IMR-90 (cell line): ENCODE results near the gene COL4A2. TPM values are rescaled to one million over a fixed set of nuclear protein-coding genes. Genes with fewer than 3 reads are reported as not detected.

Experiments
- ATAC-seq: fragments of 200-7000 bp; cut with Tn5 transposase; 2 replicates; pipeline ENCODE4 v1.9.1; 2020; ENCODE audit warnings: low read depth, mild to moderate bottlenecking, moderate library complexity
- BruUV-seq: library from RNA; stranded (reverse); fragments of 400-500 nt; replicated peaks from 2 replicates; lab custom pipeline; 2021; lab: Mats Ljungman, UMichigan
- CTCF ChIA-PET: fragments of 300-600 bp; formaldehyde crosslinking; extraction: SDS; loops from one replicate; lab custom pipeline; 2021; ENCODE audit warnings: antibody characterized with exemption; lab: Yijun Ruan, JAX
- POLR2A ChIA-PET: fragments of 300-600 bp; sonication (Branson Sonifier 250); formaldehyde crosslinking; loops from one replicate; lab custom pipeline; 2022; ENCODE audit warnings: antibody characterized with exemption; ENCODE audit not compliant: unreplicated experiment; lab: Charles Lee
- DNase-seq: peaks from one replicate; pipeline ENCODE4 v3.0.0; 2013
- H2AFZ ChIP-seq: replicated peaks from 2 replicates; pipeline ENCODE3; 2013; ENCODE audit warnings: low read length, mild to moderate bottlenecking; ENCODE audit not compliant: poor library complexity
- H2AK5ac ChIP-seq: 2 replicates; pipeline ENCODE4 v1.6.1; 2013; ENCODE audit warnings: low read depth, low read length, inconsistent platforms
- H2AK9ac ChIP-seq: replicated peaks from 2 replicates; pipeline ENCODE3; 2013; ENCODE audit warnings: mild to moderate bottlenecking, low read depth, low read length, moderate library complexity; ENCODE audit not compliant: poor library complexity
- H2BK120ac ChIP-seq: 2 replicates; pipeline ENCODE4 v1.6.1; 2013; ENCODE audit warnings: low read depth, low read length, inconsistent platforms
- H2BK15ac ChIP-seq: 3 replicates; pipeline ENCODE4 v1.6.1; 2013; ENCODE audit warnings: low read depth, low read length, inconsistent platforms
- H2BK20ac ChIP-seq: 2 replicates; pipeline ENCODE4 v1.6.1; 2013; ENCODE audit warnings: low read depth, mild to moderate bottlenecking, inconsistent platforms, low read length, moderate library complexity
- H2BK5ac ChIP-seq: 2 replicates; pipeline ENCODE4 v1.6.1; 2013; ENCODE audit warnings: mild to moderate bottlenecking, low read depth, low read length, inconsistent platforms; ENCODE audit not compliant: poor library complexity, severe bottlenecking
- H3K14ac ChIP-seq: replicated peaks from 2 replicates; pipeline ENCODE4 v1.6.1; 2013; ENCODE audit warnings: low read depth, low read length, inconsistent platforms
- H3K18ac ChIP-seq: 2 replicates; pipeline ENCODE4 v1.6.1; 2013; ENCODE audit warnings: low read depth, low read length, control low read depth
- H3K23ac ChIP-seq: 2 replicates; pipeline ENCODE4 v1.6.1; 2013; ENCODE audit warnings: low read depth, low read length, inconsistent platforms
- H3K27ac ChIP-seq: 2 replicates; pipeline ENCODE4 v1.5.1; 2013; ENCODE audit warnings: mild to moderate bottlenecking, control low read depth, low read length; ENCODE audit not compliant: insufficient read depth
- H3K27me3 ChIP-seq: 2 replicates; pipeline ENCODE4 v1.6.1; 2013; ENCODE audit warnings: low read length; ENCODE audit not compliant: control insufficient read depth, insufficient read depth
- H3K36me3 ChIP-seq: 2 replicates; pipeline ENCODE4 v1.6.1; 2013; ENCODE audit warnings: low read length, mixed read lengths; ENCODE audit not compliant: control insufficient read depth, insufficient read depth
- H3K4ac ChIP-seq: 2 replicates; pipeline ENCODE4 v1.6.1; 2013; ENCODE audit warnings: low read depth, low read length, inconsistent platforms
- H3K4me1 ChIP-seq: 2 replicates; pipeline ENCODE4 v1.6.1; 2013; ENCODE audit warnings: low read length, mixed read lengths; ENCODE audit not compliant: control insufficient read depth, insufficient read depth
- H3K4me2 ChIP-seq: 2 replicates; pipeline ENCODE4 v1.6.1; 2013; ENCODE audit warnings: low read depth, mild to moderate bottlenecking, control low read depth, low read length, moderate library complexity
- H3K4me3 ChIP-seq: 2 replicates; pipeline ENCODE4 v1.5.1; 2013; ENCODE audit warnings: low read depth, mild to moderate bottlenecking, control low read depth, low read length, moderate library complexity; ENCODE audit not compliant: insufficient read depth
- H3K56ac ChIP-seq: 2 replicates; pipeline ENCODE4 v1.6.1; 2013; ENCODE audit warnings: low read length, inconsistent platforms; ENCODE audit not compliant: insufficient read depth; ENCODE audit errors: extremely low read depth
- H3K79me1 ChIP-seq, 2 experiments: 2 replicates each; pipeline ENCODE4 v1.6.1; 2013; ENCODE audit warnings: low read length in 2 of 2, inconsistent platforms in 1 of 2, low read depth in 1 of 2
- H3K9ac ChIP-seq: 2 replicates; pipeline ENCODE4 v1.6.1; 2013; ENCODE audit warnings: low read depth, low read length, control low read depth
- H3K9me1 ChIP-seq: 2 replicates; pipeline ENCODE4 v1.6.1; 2013; ENCODE audit warnings: low read length, inconsistent platforms; ENCODE audit not compliant: insufficient read depth
- H3K9me3 ChIP-seq: 2 replicates; pipeline ENCODE4 v1.6.1; 2013; ENCODE audit warnings: low read length; ENCODE audit not compliant: control insufficient read depth, insufficient read depth
- H4K20me1 ChIP-seq: 2 replicates; pipeline ENCODE4 v1.6.1; 2013; ENCODE audit warnings: low read length, inconsistent platforms; ENCODE audit not compliant: insufficient read depth
- H4K5ac ChIP-seq: 2 replicates; pipeline ENCODE4 v1.6.1; 2013; ENCODE audit warnings: mild to moderate bottlenecking, low read depth, low read length, control low read depth
- H4K8ac ChIP-seq, 2 experiments: 2 replicates each; pipeline ENCODE4 v1.6.1; 2013; ENCODE audit warnings: low read depth in 2 of 2, low read length in 2 of 2, control low read depth in 1 of 2, inconsistent platforms in 1 of 2
- H4K91ac ChIP-seq: 2 replicates; pipeline ENCODE4 v1.6.1; 2013; ENCODE audit warnings: low read depth, low read length, inconsistent platforms; ENCODE audit not compliant: insufficient read depth
- BHLHE40 ChIP-seq: fragments of 150-350 bp; IDR thresholded peaks from 2 replicates; pipeline ENCODE4 v1.6.1; 2016; ENCODE audit warnings: mild to moderate bottlenecking, low read depth, low read length
- CEBPB ChIP-seq: IDR thresholded peaks from 2 replicates; pipeline ENCODE4 v1.6.1; 2012; ENCODE audit warnings: low read depth, low read length, improper control_type of control experiment
- FOS ChIP-seq: fragments of 150-350 bp; IDR thresholded peaks from 2 replicates; pipeline ENCODE4 v1.6.1; 2016; ENCODE audit warnings: low read depth, low read length
- NFE2L2 ChIP-seq: fragments of 150-350 bp; IDR thresholded peaks from 2 replicates; pipeline ENCODE4 v1.6.1; 2016; ENCODE audit warnings: low read depth, mild to moderate bottlenecking, low read length
- POLR2A ChIP-seq: IDR thresholded peaks from 2 replicates; pipeline ENCODE4 v1.6.1; 2012; ENCODE audit warnings: mild to moderate bottlenecking, low read depth, low read length
- RAD21 ChIP-seq: IDR thresholded peaks from 2 replicates; pipeline ENCODE4 v1.6.1; 2012; ENCODE audit warnings: low read length, improper control_type of control experiment
- RFX5 ChIP-seq: IDR thresholded peaks from 2 replicates; pipeline ENCODE4 v1.8.0; 2012; ENCODE audit warnings: low read depth, mild to moderate bottlenecking, low read length, moderate library complexity
- SMC3 ChIP-seq: fragments of 150-350 bp; IDR thresholded peaks from 2 replicates; pipeline ENCODE4 v1.6.1; 2016; ENCODE audit warnings: low read depth, mild to moderate bottlenecking, antibody characterized with exemption, low read length, moderate library complexity
- WGBS, 2 experiments: methylation state at CpG; one replicate each; pipeline versions ENCODE4 v1.1.5 to v1.1.7; 2013; ENCODE audit warnings: missing lambda C conversion rate in 2 of 2; ENCODE audit not compliant: insufficient read length in 1 of 2; ENCODE audit errors: extremely low coverage in 2 of 2; 5-methylcytosine and 5-hydroxymethylcytosine counted together
- dilution Hi-C: fragments of 300-500 bp; cut with HindIII; formaldehyde crosslinking; loops from one replicate; pipeline ENCODE4 v1.14.3; 2018; ENCODE audit warnings: low sequenced_read_pairs; ENCODE audit not compliant: unreplicated experiment
- in situ Hi-C: fragments of 300-500 bp; cut with MboI; formaldehyde crosslinking; loops from 3 replicates; pipeline ENCODE4 v1.14.3; 2019; ENCODE audit warnings: low sequenced_read_pairs, inconsistent platforms, mixed read lengths
- intact Hi-C: fragments of 100-400 bp; cut with micrococcal nuclease; formaldehyde crosslinking; loops from 2 replicates; pipeline ENCODE4 v1.10.0; 2022
- polyA plus RNA-seq, 3 experiments: library from polyadenylated mRNA; depleted of rRNA; stranded (reverse); fragments of >200 nt; gene quantifications; 2 replicates each; pipeline ENCODE4 v1.2.3, GENCODE V29; 2012; ENCODE audit warnings: low replicate concordance in 1 of 3
- total RNA-seq: library from RNA; depleted of rRNA; stranded (reverse); fragments of >200 nt; gene quantifications from 2 replicates; pipeline ENCODE4 v1.2.3, GENCODE V29; 2012

COL4A2 gene
- total and polyA plus RNA-seq, 2 of the 4 experiments (the other 2 are of a cell fraction) = 90.7 to 457 TPM

DNA sequence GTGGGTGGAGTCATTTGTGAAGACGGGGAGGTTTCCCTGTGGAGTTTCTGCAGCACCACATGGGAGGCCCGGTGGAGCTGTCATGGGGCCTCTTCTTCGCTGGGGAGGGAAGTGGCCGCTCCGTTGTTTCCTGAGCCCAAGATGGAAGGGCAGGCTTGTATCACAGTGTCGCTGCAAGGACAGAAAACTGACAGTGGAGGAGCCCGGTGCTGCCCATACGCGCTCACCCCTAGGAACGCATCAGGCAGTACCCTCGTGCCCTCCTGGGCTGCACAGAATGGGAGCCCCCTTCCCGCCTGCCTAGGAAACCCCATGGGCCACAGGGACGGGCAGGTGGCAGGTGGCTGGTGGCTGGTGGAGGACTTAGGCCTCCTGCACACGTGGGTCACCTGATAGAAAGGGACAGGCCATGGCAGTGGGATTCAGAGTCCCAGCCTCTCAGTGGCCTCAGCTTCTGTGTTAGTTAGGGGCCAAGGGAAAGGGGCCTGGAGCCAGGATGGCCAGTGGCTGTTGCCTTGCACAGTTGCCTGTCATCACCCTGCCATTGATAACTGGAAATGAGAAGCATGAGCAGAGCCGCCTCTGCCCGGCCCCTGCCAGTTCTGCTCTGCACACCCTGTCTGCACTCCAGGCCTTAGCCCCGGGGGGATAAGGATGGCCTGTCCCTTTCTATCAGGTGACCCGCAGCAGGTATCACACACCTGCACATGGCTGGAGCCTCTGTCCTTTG lies 7.6 kb downstream of the COL4A2 start:
- Histone ChIP-seq H3K27me3 (no peaks in the 10 kb centered on the region), H2AK5ac (peak overlapping the region; percentile 29), H3K4me3 (no peak overlapping the region), H2BK5ac (peak overlapping the region; percentile 23), H2AFZ (peak overlapping the region; percentile 26), H3K9ac (no peak overlapping the region), H3K4me2 (no peak overlapping the region), H2BK120ac (no peak overlapping the region), H3K14ac (no peak overlapping the region), H3K36me3 (peaks cover 60% of the 10 kb centered on the region), H4K91ac (peak overlapping the region; percentile 13; the same call in 1 of the 2 replicates), H3K9me1 (peaks cover 53% of the 10 kb centered on the region), H3K4me1 (peaks cover 28% of the 10 kb centered on the region), H4K20me1 (peaks cover 78% of the 10 kb centered on the region), H2BK20ac (no peak overlapping the region), H3K23ac (no peak overlapping the region), H2BK15ac (no peak overlapping the region), H3K4ac (no peak overlapping the region; the same call in 1 of the 2 replicates), H2AK9ac (no peak overlapping the region), H3K9me3 (no peaks in the 10 kb centered on the region), H3K56ac (no peak overlapping the region), H3K79me1 (peaks cover 11 to 86% of the 10 kb centered on the region in 2 experiments), H3K27ac (no peak overlapping the region), H4K5ac (no peak overlapping the region), H3K18ac (no peak overlapping the region), H4K8ac (no peak overlapping the region)
- BruUV-seq = no TSS peak
- in situ Hi-C loops (no loop called here), intact Hi-C loops (no loop called here), dilution Hi-C loops (no loop called here)
- DNase-seq = no peak
- ChIA-PET POLR2A (no interaction called here), CTCF (interaction anchor here (0.6 kb wide), 1 partner anchor 94 kb away, joined by 3 read pairs; no protein-coding TSS in a partner anchor)
- ATAC-seq = no peak
- no peak for TF ChIP-seq BHLHE40
- no peak for TF ChIP-seq RFX5
- no peak for TF ChIP-seq RAD21
- TF ChIP-seq FOS = no peak
- no peak for TF ChIP-seq CEBPB
- no peak for TF ChIP-seq SMC3
- 0 out of 2 replicates have a peak, but pooled peaks have one; percentile 39 for TF ChIP-seq POLR2A
- TF ChIP-seq NFE2L2 = no peak
- 89% methylated on average over 11 of the region's 18 CpGs; no CpG with 5 or more reads in 1 of the 2 experiments for WGBS, 2 experiments
